Testis (tissue), 2 donors: ENCODE data around the gene FBN1.

ENCODE experiments used
- POLR2A ChIP-seq: fragments of 450-650 bp; IDR thresholded peaks from one replicate; pipeline ENCODE4 v1.6.1; 2017; ENCODE audit warnings: antibody characterized with exemption, mild to moderate bottlenecking, moderate library complexity
- TF ChIP-seq, protein P1 (sequence below), 3 experiments: fragments of 450-650 bp in 2 of 3; fragments of 200-600 bp in 1 of 3; sonication (generic) in 1 of 3; IDR thresholded peaks; one replicate each; pipeline ENCODE4 v1.5.1; 2016 to 2019; ENCODE audit warnings: antibody characterized with exemption in 3 of 3, mild to moderate bottlenecking in 2 of 3, moderate library complexity in 1 of 3

GRCh38 chr15:48473667-48474066, 171.8 kb downstream of the FBN1 start:
- TF ChIP-seq, protein P1, sequence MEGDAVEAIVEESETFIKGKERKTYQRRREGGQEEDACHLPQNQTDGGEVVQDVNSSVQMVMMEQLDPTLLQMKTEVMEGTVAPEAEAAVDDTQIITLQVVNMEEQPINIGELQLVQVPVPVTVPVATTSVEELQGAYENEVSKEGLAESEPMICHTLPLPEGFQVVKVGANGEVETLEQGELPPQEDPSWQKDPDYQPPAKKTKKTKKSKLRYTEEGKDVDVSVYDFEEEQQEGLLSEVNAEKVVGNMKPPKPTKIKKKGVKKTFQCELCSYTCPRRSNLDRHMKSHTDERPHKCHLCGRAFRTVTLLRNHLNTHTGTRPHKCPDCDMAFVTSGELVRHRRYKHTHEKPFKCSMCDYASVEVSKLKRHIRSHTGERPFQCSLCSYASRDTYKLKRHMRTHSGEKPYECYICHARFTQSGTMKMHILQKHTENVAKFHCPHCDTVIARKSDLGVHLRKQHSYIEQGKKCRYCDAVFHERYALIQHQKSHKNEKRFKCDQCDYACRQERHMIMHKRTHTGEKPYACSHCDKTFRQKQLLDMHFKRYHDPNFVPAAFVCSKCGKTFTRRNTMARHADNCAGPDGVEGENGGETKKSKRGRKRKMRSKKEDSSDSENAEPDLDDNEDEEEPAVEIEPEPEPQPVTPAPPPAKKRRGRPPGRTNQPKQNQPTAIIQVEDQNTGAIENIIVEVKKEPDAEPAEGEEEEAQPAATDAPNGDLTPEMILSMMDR (IDR thresholded peaks at IDR 0.05): no peak
- no peak for TF ChIP-seq POLR2A
